ENCODE measurements around the gene FFAR3. TPM values are rescaled to one million over a fixed set of nuclear protein-coding genes. Genes with fewer than 3 reads are reported as not detected.

Gene FFAR3
- total and polyA plus RNA-seq, 9 of the 15 experiments (the other 6 are each of a cell fraction or from before 2014, with no cell fraction given), result not detected

- TF ChIP-seq ZNF511 (CRISPR knock-in tag; IDR thresholded peaks at IDR 0.05) (no peak), C11orf30 (IDR thresholded peaks at IDR 0.05; ENCODE audit: low read depth) (no peak), MCM5 (IDR thresholded peaks at IDR 0.05; ENCODE audit: low read depth) (no peak), MAFK (IDR thresholded peaks at IDR 0.05; ENCODE audit: low read length) (0 out of 2 replicates have a peak, but pooled peaks have one; percentile 20), FOXK2 (conservative IDR thresholded peaks at IDR 0.05 in 1 of 2, IDR thresholded peaks at IDR 0.05 in 1 of 2; ENCODE audit: low read depth in 2 of 2) (no peak), SMC3 (conservative IDR thresholded peaks at IDR 0.05; ENCODE audit: insufficient read depth, low read depth, low read length) (no peak), NFE2 (IDR thresholded peaks at IDR 0.05; ENCODE audit: low read depth) (0 out of 2 replicates have a peak, but pooled peaks have one; percentile 15), ZNF398 (CRISPR knock-in tag; IDR thresholded peaks at IDR 0.05) (no peak), ZFP36 (IDR thresholded peaks at IDR 0.05; ENCODE audit: low read depth, low read length, partially characterized antibody) (no peak), VEZF1 (CRISPR knock-in tag; IDR thresholded peaks at IDR 0.05) (no peak; the same call in 1 of the 2 replicates), NR3C1 (CRISPR knock-in tag; IDR thresholded peaks at IDR 0.05) (no peak), LCOR (CRISPR knock-in tag; IDR thresholded peaks at IDR 0.05) (no peak), ZZZ3 (IDR thresholded peaks at IDR 0.05) (no peak), ELK3 (CRISPR knock-in tag; IDR thresholded peaks at IDR 0.05) (no peak)
Observed at GRCh38 chr19:35404879-35405622, 46.8 kb downstream of the FFAR3 start (continued).
